ENCODE data around the gene PDE4C. TPM values are rescaled to one million over a fixed set of nuclear protein-coding genes. Genes with fewer than 3 reads are reported as not detected.

Gene PDE4C
- total and polyA plus RNA-seq, 10 of the 15 experiments (the other 5 are each of a cell fraction or from before 2014, with no cell fraction given): 0.08 to 0.73 (median 0.34) TPM

DNA sequence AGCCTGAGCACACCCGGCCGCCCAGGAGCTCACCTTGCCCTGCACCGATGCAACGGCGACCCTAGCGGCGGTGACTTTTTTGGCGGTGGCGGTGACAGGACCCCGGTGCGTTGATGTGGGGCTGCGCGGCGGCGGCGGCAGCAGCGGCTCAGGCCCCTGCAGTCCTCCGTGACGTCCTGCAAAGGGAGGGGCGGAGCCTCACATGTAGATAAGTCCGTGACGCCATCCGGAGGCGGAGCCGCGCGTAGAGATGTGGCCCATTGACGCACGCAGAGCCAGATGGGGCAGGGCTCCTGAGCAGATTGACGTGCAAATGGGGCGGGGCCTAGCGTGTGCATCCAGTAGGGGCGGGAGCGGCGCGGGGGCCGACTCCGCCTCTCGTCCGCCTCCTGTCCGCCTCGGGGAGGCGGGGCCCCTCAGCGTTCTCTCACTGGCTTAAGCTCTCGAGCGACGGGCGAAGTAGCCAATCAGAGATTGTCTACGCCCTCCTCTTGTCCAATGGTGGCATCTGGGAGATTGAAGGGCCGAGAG, 22.3 kb downstream of the PDE4C start, which contains the start of gene RAB3A (continued):
- TF ChIP-seq ZNF622 (IDR thresholded peaks at IDR 0.05): no peak
- peak; percentile 48; the same call in 1 of the 2 replicates for TF ChIP-seq RFX5 (IDR thresholded peaks at IDR 0.05; ENCODE audit: low read depth, low read length)
- no peak for TF ChIP-seq YY1 (IDR thresholded peaks at IDR 0.05; ENCODE audit: low read depth, low read length)
- TF ChIP-seq WRNIP1 (IDR thresholded peaks at IDR 0.05; ENCODE audit: borderline replicate concordance, low read depth, low read length): no peak
- no peak for TF ChIP-seq TARDBP (IDR thresholded peaks at IDR 0.05; ENCODE audit: borderline replicate concordance)
- TF ChIP-seq, protein P1, sequence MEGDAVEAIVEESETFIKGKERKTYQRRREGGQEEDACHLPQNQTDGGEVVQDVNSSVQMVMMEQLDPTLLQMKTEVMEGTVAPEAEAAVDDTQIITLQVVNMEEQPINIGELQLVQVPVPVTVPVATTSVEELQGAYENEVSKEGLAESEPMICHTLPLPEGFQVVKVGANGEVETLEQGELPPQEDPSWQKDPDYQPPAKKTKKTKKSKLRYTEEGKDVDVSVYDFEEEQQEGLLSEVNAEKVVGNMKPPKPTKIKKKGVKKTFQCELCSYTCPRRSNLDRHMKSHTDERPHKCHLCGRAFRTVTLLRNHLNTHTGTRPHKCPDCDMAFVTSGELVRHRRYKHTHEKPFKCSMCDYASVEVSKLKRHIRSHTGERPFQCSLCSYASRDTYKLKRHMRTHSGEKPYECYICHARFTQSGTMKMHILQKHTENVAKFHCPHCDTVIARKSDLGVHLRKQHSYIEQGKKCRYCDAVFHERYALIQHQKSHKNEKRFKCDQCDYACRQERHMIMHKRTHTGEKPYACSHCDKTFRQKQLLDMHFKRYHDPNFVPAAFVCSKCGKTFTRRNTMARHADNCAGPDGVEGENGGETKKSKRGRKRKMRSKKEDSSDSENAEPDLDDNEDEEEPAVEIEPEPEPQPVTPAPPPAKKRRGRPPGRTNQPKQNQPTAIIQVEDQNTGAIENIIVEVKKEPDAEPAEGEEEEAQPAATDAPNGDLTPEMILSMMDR (IDR thresholded peaks at IDR 0.05 in 2 of 3, conservative IDR thresholded peaks at IDR 0.05 in 1 of 3; ENCODE audit: control insufficient read depth in 2 of 3, extremely low read depth in 1 of 3, insufficient read depth in 1 of 3, low read depth in 3 of 3, low read length in 3 of 3): no peak
- TF ChIP-seq, protein P2, sequence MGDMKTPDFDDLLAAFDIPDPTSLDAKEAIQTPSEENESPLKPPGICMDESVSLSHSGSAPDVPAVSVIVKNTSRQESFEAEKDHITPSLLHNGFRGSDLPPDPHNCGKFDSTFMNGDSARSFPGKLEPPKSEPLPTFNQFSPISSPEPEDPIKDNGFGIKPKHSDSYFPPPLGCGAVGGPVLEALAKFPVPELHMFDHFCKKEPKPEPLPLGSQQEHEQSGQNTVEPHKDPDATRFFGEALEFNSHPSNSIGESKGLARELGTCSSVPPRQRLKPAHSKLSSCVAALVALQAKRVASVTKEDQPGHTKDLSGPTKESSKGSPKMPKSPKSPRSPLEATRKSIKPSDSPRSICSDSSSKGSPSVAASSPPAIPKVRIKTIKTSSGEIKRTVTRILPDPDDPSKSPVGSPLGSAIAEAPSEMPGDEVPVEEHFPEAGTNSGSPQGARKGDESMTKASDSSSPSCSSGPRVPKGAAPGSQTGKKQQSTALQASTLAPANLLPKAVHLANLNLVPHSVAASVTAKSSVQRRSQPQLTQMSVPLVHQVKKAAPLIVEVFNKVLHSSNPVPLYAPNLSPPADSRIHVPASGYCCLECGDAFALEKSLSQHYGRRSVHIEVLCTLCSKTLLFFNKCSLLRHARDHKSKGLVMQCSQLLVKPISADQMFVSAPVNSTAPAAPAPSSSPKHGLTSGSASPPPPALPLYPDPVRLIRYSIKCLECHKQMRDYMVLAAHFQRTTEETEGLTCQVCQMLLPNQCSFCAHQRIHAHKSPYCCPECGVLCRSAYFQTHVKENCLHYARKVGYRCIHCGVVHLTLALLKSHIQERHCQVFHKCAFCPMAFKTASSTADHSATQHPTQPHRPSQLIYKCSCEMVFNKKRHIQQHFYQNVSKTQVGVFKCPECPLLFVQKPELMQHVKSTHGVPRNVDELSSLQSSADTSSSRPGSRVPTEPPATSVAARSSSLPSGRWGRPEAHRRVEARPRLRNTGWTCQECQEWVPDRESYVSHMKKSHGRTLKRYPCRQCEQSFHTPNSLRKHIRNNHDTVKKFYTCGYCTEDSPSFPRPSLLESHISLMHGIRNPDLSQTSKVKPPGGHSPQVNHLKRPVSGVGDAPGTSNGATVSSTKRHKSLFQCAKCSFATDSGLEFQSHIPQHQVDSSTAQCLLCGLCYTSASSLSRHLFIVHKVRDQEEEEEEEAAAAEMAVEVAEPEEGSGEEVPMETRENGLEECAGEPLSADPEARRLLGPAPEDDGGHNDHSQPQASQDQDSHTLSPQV (IDR thresholded peaks at IDR 0.05): no peak
- TF ChIP-seq CBFB (IDR thresholded peaks at IDR 0.05; ENCODE audit: low read depth): no peak
- TF ChIP-seq JUND (IDR thresholded peaks at IDR 0.05; ENCODE audit: low read depth, low read length): no peak
- 0 out of 2 replicates have a peak, but pooled peaks have one; percentile 31 for TF ChIP-seq RB1 (IDR thresholded peaks at IDR 0.05; ENCODE audit: borderline replicate concordance)
- TF ChIP-seq NR2C1 (IDR thresholded peaks at IDR 0.05): no peak
- no peak; the same call in 2 of the 3 replicates for TF ChIP-seq POU2F2 (IDR thresholded peaks at IDR 0.05; ENCODE audit: borderline replicate concordance, low read depth, low read length)
- TF ChIP-seq BMI1 (IDR thresholded peaks at IDR 0.05; ENCODE audit: borderline replicate concordance): no peak
- TF ChIP-seq GABPA (IDR thresholded peaks at IDR 0.05; ENCODE audit: low read depth): no peak
- TF ChIP-seq NFIC (IDR thresholded peaks at IDR 0.05; ENCODE audit: low read depth, low read length): no peak
- TF ChIP-seq SMC3 (IDR thresholded peaks at IDR 0.05; ENCODE audit: borderline replicate concordance, low read length): no peak
- TF ChIP-seq ATF3 (IDR thresholded peaks at IDR 0.05; ENCODE audit: borderline replicate concordance, extremely low read depth, low read depth, low read length): no peak
- TF ChIP-seq PAX8 (IDR thresholded peaks at IDR 0.05): no peak
- peak; percentile 100 for TF ChIP-seq SP1 (IDR thresholded peaks at IDR 0.05; ENCODE audit: low read depth, low read length)
- TF ChIP-seq YBX1 (IDR thresholded peaks at IDR 0.05): no peak
- TF ChIP-seq CREB1 (IDR thresholded peaks at IDR 0.05; ENCODE audit: low read depth): peak; percentile 82; the same call in 1 of the 2 replicates
- no peak for TF ChIP-seq MYB (IDR thresholded peaks at IDR 0.05; ENCODE audit: borderline replicate concordance, low read depth, low read length)
- peak; percentile 63 for TF ChIP-seq CREM (IDR thresholded peaks at IDR 0.05; ENCODE audit: low read depth)
- TF ChIP-seq, protein P3, sequence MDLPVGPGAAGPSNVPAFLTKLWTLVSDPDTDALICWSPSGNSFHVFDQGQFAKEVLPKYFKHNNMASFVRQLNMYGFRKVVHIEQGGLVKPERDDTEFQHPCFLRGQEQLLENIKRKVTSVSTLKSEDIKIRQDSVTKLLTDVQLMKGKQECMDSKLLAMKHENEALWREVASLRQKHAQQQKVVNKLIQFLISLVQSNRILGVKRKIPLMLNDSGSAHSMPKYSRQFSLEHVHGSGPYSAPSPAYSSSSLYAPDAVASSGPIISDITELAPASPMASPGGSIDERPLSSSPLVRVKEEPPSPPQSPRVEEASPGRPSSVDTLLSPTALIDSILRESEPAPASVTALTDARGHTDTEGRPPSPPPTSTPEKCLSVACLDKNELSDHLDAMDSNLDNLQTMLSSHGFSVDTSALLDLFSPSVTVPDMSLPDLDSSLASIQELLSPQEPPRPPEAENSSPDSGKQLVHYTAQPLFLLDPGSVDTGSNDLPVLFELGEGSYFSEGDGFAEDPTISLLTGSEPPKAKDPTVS (IDR thresholded peaks at IDR 0.05; ENCODE audit: low read depth, low read length): no peak
- TF ChIP-seq MTA2 (IDR thresholded peaks at IDR 0.05; ENCODE audit: low read depth): no peak
